Measurements from ENCODE around the gene NOBOX.

DNA sequence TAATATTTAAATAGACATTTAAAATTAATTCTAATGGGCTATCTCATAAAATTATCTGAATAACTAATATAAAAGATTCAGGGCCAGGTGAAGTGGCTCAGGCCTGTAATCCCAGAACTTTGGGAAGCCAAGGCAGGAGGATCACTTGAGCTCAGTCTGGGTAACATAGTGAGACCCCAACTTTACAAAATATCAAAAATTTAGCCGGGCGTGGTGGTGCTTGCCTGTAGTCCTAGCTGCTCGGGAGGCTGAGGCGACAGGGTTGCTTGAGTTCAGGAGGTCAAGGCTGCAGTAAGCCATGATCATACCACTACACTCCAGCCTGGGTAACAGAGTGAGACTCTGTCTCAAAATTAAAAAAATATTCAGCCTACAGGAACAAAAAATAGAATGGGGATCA lies 12.5 kb downstream of the NOBOX start:
- TF ChIP-seq POLR2A (IDR thresholded peaks at IDR 0.05; ENCODE audit: low read depth, low read length), result no peak
- no peak for TF ChIP-seq TAF1 (IDR thresholded peaks at IDR 0.05; ENCODE audit: borderline replicate concordance, low read depth, low read length)
- TF ChIP-seq POLR2AphosphoS5 (IDR thresholded peaks at IDR 0.05; ENCODE audit: low read depth, low read length), result no peak
